Activated CD8-positive, alpha-beta T cell treated with anti-CD3 and anti-CD28 coated beads for 36 hours (primary cell): Measurements from ENCODE around the gene TMEM82. TPM values are rescaled to one million over a fixed set of nuclear protein-coding genes. Genes with fewer than 3 reads are reported as not detected.

Source experiments
- ATAC-seq: fragments of 200-7000 bp; cut with Tn5 transposase; one replicate; pipeline ENCODE4 v1.10.0; 2021; ENCODE audit warnings: mild to moderate bottlenecking, moderate library complexity
- CTCF ChIA-PET: fragments of 350-600 bp; sonication (Branson Sonifier 250); formaldehyde crosslinking; loops from one replicate; lab custom pipeline; 2021; ENCODE audit warnings: antibody characterized with exemption; lab: Charles Lee
- POLR2A ChIA-PET: fragments of 350-600 bp; sonication (Branson Sonifier 250); formaldehyde crosslinking; loops from one replicate; lab custom pipeline; 2021; ENCODE audit warnings: antibody characterized with exemption; lab: Charles Lee
- DNase-seq: peaks from one replicate; pipeline ENCODE4 v3.0.0-alpha.2; 2020
- H3K27ac Mint-ChIP-seq: one replicate; pipeline ENCODE4 v1.8.0; 2021; ENCODE audit warnings: mild to moderate bottlenecking, mixed read lengths
- H3K27me3 Mint-ChIP-seq: one replicate; pipeline ENCODE4 v1.8.0; 2021; ENCODE audit warnings: mixed read lengths
- H3K36me3 Mint-ChIP-seq: one replicate; pipeline ENCODE4 v1.8.0; 2021; ENCODE audit warnings: low read depth, mixed read lengths
- H3K4me1 Mint-ChIP-seq: one replicate; pipeline ENCODE4 v1.8.0; 2021; ENCODE audit warnings: low read depth, mixed read lengths
- H3K4me3 Mint-ChIP-seq: one replicate; pipeline ENCODE4 v1.8.0; 2021; ENCODE audit warnings: mild to moderate bottlenecking, moderate library complexity, mixed read lengths
- H3K9me3 Mint-ChIP-seq: one replicate; pipeline ENCODE4 v1.8.0; 2021; ENCODE audit warnings: mixed read lengths
- intact Hi-C: fragments of 100-400 bp; cut with micrococcal nuclease; formaldehyde crosslinking; loops from one replicate; pipeline ENCODE4 v1.10.0; 2022
- total RNA-seq, 2 experiments: library from RNA; stranded (reverse); gene quantifications; one replicate each; pipeline ENCODE4 v1.2.3, GENCODE V29; 2021
- TF ChIP-seq, protein P1 (sequence below): fragments of 200-600 bp; IDR thresholded peaks from one replicate; pipeline ENCODE4 v1.8.0; 2022; ENCODE audit warnings: antibody characterized with exemption, mild to moderate bottlenecking

Gene TMEM82
- total RNA-seq, 2 experiments from 2014 or later = not detected

- no peak overlapping the region for H3K4me3 Mint-ChIP-seq
- peaks cover 23% of the 10 kb centered on the region for H3K27me3 Mint-ChIP-seq
- intact Hi-C loops = no loop called here
- ChIA-PET POLR2A (no interaction called here), CTCF (no interaction called here)
- H3K9me3 Mint-ChIP-seq = no peaks in the 10 kb centered on the region
- no peaks in the 10 kb centered on the region for H3K4me1 Mint-ChIP-seq
- TF ChIP-seq, protein P1, sequence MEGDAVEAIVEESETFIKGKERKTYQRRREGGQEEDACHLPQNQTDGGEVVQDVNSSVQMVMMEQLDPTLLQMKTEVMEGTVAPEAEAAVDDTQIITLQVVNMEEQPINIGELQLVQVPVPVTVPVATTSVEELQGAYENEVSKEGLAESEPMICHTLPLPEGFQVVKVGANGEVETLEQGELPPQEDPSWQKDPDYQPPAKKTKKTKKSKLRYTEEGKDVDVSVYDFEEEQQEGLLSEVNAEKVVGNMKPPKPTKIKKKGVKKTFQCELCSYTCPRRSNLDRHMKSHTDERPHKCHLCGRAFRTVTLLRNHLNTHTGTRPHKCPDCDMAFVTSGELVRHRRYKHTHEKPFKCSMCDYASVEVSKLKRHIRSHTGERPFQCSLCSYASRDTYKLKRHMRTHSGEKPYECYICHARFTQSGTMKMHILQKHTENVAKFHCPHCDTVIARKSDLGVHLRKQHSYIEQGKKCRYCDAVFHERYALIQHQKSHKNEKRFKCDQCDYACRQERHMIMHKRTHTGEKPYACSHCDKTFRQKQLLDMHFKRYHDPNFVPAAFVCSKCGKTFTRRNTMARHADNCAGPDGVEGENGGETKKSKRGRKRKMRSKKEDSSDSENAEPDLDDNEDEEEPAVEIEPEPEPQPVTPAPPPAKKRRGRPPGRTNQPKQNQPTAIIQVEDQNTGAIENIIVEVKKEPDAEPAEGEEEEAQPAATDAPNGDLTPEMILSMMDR = no peak
- DNase-seq = no peak
- H3K36me3 Mint-ChIP-seq = no peaks in the 10 kb centered on the region
- no peak for ATAC-seq
- no peak overlapping the region for H3K27ac Mint-ChIP-seq
Observed at GRCh38 chr1:15764269-15764764, 22.0 kb downstream of the TMEM82 start.

GRCh38 chr1:15764890-15765289 lies 22.6 kb downstream of the TMEM82 start:
- no peaks in the 10 kb centered on the region for H3K9me3 Mint-ChIP-seq
- DNase-seq (no peak), ATAC-seq (no peak)
- no peaks in the 10 kb centered on the region for H3K4me1 Mint-ChIP-seq
- TF ChIP-seq, protein P1 = no peak
- H3K36me3 Mint-ChIP-seq = no peaks in the 10 kb centered on the region
- POLR2A ChIA-PET = no interaction called here
- H3K27ac Mint-ChIP-seq = no peak overlapping the region
- CTCF ChIA-PET = no interaction called here
- intact Hi-C loops = no loop called here
- no peak overlapping the region for H3K4me3 Mint-ChIP-seq
- H3K27me3 Mint-ChIP-seq = peaks cover 18% of the 10 kb centered on the region

DNA sequence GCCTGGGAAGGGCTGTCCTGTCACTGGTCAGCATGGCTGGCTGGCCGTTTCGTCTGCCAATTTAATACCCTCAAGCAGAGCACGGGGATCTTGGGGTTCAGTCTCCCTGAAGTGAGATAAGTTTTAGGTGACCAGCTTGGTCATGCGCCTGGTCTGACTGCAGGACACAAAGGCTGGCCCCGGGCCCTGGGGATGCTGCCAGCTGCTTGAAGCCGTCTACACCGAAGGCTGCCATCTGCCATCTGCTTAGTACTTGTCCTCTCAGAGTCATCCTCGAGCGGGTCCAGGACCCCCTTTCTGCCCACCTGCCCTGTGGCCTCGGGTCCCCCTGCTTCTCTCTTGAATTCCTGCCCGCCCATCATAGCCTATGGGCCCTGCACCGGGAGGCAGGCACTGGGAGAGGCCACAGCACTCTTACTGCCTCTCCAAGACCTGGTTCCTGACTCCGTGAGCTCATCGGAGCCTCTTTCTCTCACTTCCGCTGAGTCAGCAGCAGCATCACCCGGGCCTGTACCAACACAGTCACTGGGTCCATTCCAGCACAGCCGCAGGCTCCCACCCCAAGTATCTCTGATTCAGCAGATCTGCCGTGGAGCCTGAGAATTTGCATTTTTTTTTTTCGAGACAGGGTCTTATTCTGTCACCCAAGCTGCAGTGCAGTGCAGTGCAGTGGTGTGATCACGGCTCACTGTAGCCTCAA lies 23.3 kb downstream of the TMEM82 start:
- intact Hi-C loops = no loop called here
- Mint-ChIP-seq H3K4me3 (no peak overlapping the region), H3K27ac (no peak overlapping the region), H3K36me3 (no peaks in the 10 kb centered on the region), H3K4me1 (no peaks in the 10 kb centered on the region), H3K9me3 (no peaks in the 10 kb centered on the region), H3K27me3 (peaks cover 16% of the 10 kb centered on the region)
- CTCF ChIA-PET = interaction anchor here (2.6 kb wide), 1 partner anchor 26 kb away, joined by 7 read pairs; no protein-coding TSS in a partner anchor
- DNase-seq (no peak), ATAC-seq (no peak)
- POLR2A ChIA-PET = no interaction called here
- TF ChIP-seq, protein P1 = no peak

DNA sequence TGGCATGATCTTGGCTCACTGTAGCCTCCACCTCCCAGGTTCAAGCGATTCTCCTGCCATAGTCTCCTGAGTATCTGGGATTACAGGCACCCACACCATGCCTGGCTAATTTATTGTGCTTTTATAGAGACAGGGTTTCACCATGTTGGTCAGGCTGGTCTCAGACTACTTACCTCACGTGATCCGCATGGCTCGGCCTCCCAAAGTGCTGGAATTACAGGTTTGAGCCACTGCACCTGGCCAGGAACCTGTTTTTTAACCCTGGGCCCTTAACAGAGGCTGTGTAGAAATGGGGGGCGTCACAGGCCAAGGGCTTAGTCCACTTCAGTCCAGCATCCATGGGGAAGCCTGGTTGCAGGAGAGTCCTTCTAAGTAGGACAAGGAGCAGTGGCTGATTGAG lies 25.6 kb downstream of the TMEM82 start:
- Mint-ChIP-seq H3K9me3 (no peaks in the 10 kb centered on the region), H3K27ac (no peak overlapping the region)

More for the DNA sequence above, 25.6 kb downstream of the TMEM82 start:
- H3K27me3 Mint-ChIP-seq = peaks cover 3% of the 10 kb centered on the region
- TF ChIP-seq, protein P1 = no peak
- DNase-seq (no peak), ATAC-seq (no peak)
- intact Hi-C loops = no loop called here
- CTCF ChIA-PET = interaction anchor here (2.6 kb wide), 1 partner anchor 24 kb away, joined by 7 read pairs; no protein-coding TSS in a partner anchor
- no peak overlapping the region for H3K4me3 Mint-ChIP-seq
- POLR2A ChIA-PET = interaction anchor here (0.6 kb wide), 1 partner anchor 23 kb away, joined by 4 read pairs; no protein-coding TSS in a partner anchor
- H3K4me1 Mint-ChIP-seq = no peaks in the 10 kb centered on the region
- H3K36me3 Mint-ChIP-seq = no peaks in the 10 kb centered on the region
